GM19099 (cell line): ENCODE results near the gene C18orf63.

Experiments
- POLR2A ChIP-seq: IDR thresholded peaks from 3 replicates; pipeline ENCODE4 v1.6.1; 2011; ENCODE audit warnings: low read depth; ENCODE audit not compliant: insufficient read length; ENCODE audit errors: extremely low read depth

The C18orf63 gene

GRCh38 chr18:74283646-74284045 is 32.0 kb upstream of the C18orf63 start:
- no peak for TF ChIP-seq POLR2A

GRCh38 chr18:74284191-74284979 is 31.3 kb upstream of the C18orf63 start:
- no peak for TF ChIP-seq POLR2A

GRCh38 chr18:74284980-74285355 is 30.7 kb upstream of the C18orf63 start:
- TF ChIP-seq POLR2A: no peak

- no peak for TF ChIP-seq POLR2A
These were observed 29.4 kb upstream of the C18orf63 start for GRCh38 chr18:74286106-74286855.

- no peak for TF ChIP-seq POLR2A
These were observed 28.8 kb upstream of the C18orf63 start for GRCh38 chr18:74286856-74287255.

- TF ChIP-seq POLR2A: no peak
These were observed 27.6 kb upstream of the C18orf63 start for GRCh38 chr18:74288041-74288440.

- no peak for TF ChIP-seq POLR2A
These were observed 26.9 kb upstream of the C18orf63 start for GRCh38 chr18:74288730-74289129.

GRCh38 chr18:74289137-74289536 is 26.5 kb upstream of the C18orf63 start:
- TF ChIP-seq POLR2A: no peak

- TF ChIP-seq POLR2A: no peak
These were observed 25.6 kb upstream of the C18orf63 start for GRCh38 chr18:74290021-74290420.

- TF ChIP-seq POLR2A: no peak
These were observed 24.7 kb upstream of the C18orf63 start for GRCh38 chr18:74290794-74291471.

- TF ChIP-seq POLR2A: no peak
These were observed 24.2 kb upstream of the C18orf63 start for GRCh38 chr18:74291472-74291770.

GRCh38 chr18:74291771-74292540 is 23.7 kb upstream of the C18orf63 start, which contains the start of gene CYB5A:
CYB5A (minus strand) TSS chr18:74291963; CDS start chr18:74291875, 88 bp downstream.
- peak; percentile 64 for TF ChIP-seq POLR2A

- no peak for TF ChIP-seq POLR2A
These were observed 23.1 kb upstream of the C18orf63 start for GRCh38 chr18:74292541-74292858.

GRCh38 chr18:74294526-74294925 is 21.1 kb upstream of the C18orf63 start:
- no peak for TF ChIP-seq POLR2A

GRCh38 chr18:74299162-74299561 is 16.5 kb upstream of the C18orf63 start:
- TF ChIP-seq POLR2A: no peak
